ENCODE results near the gene IGSF9. TPM values are rescaled to one million over a fixed set of nuclear protein-coding genes. Genes with fewer than 3 reads are reported as not detected.

The IGSF9 gene
- total and polyA plus RNA-seq, 2 experiments from 2014 or later: 10.3 to 27.6 TPM

DNA sequence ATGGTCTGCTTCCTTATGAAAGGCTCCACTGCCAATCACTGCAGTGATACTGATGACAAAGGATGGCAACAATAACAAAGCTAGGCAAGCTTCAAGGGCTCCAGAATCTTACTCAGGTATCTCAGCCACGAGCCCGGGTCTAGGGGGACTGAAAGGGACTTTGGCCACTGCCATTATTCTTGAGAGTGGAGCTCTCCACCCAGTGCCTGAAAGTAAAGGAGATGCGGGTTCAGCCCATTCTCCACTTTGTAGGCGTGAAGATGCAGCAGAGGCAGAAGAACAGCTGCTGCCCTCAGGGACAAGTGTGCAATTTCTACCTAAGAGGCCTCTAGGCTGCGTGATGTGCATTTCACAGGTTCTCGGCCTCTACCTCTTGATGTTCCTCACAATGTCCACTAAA, 40.1 kb upstream of the IGSF9 start:
- Histone ChIP-seq H2AFZ (no peak overlapping the region), H3K4me1 (ENCODE audit: insufficient read depth) (peaks cover 5% of the 10 kb centered on the region; the same call in 1 of the 2 replicates), H3K27me3 (ENCODE audit: insufficient read depth) (no peaks in the 10 kb centered on the region), H3K4me3 (no peak overlapping the region), H3K27ac (ENCODE audit: low read depth) (no peak overlapping the region), H3K79me2 (replicated peaks; ENCODE audit: insufficient read depth) (no peaks in the 10 kb centered on the region), H3F3A (replicated peaks; ENCODE audit: low read depth) (no peaks in the 10 kb centered on the region), H4K20me1 (replicated peaks; ENCODE audit: insufficient read depth) (no peaks in the 10 kb centered on the region), H3K36me3 (ENCODE audit: insufficient read depth) (no peaks in the 10 kb centered on the region), H3K4me2 (no peak overlapping the region), H3K9me2 (ENCODE audit: insufficient read depth) (no peaks in the 10 kb centered on the region)
- H3K4me3 Mint-ChIP-seq: no peak overlapping the region
- TF ChIP-seq, protein P1, sequence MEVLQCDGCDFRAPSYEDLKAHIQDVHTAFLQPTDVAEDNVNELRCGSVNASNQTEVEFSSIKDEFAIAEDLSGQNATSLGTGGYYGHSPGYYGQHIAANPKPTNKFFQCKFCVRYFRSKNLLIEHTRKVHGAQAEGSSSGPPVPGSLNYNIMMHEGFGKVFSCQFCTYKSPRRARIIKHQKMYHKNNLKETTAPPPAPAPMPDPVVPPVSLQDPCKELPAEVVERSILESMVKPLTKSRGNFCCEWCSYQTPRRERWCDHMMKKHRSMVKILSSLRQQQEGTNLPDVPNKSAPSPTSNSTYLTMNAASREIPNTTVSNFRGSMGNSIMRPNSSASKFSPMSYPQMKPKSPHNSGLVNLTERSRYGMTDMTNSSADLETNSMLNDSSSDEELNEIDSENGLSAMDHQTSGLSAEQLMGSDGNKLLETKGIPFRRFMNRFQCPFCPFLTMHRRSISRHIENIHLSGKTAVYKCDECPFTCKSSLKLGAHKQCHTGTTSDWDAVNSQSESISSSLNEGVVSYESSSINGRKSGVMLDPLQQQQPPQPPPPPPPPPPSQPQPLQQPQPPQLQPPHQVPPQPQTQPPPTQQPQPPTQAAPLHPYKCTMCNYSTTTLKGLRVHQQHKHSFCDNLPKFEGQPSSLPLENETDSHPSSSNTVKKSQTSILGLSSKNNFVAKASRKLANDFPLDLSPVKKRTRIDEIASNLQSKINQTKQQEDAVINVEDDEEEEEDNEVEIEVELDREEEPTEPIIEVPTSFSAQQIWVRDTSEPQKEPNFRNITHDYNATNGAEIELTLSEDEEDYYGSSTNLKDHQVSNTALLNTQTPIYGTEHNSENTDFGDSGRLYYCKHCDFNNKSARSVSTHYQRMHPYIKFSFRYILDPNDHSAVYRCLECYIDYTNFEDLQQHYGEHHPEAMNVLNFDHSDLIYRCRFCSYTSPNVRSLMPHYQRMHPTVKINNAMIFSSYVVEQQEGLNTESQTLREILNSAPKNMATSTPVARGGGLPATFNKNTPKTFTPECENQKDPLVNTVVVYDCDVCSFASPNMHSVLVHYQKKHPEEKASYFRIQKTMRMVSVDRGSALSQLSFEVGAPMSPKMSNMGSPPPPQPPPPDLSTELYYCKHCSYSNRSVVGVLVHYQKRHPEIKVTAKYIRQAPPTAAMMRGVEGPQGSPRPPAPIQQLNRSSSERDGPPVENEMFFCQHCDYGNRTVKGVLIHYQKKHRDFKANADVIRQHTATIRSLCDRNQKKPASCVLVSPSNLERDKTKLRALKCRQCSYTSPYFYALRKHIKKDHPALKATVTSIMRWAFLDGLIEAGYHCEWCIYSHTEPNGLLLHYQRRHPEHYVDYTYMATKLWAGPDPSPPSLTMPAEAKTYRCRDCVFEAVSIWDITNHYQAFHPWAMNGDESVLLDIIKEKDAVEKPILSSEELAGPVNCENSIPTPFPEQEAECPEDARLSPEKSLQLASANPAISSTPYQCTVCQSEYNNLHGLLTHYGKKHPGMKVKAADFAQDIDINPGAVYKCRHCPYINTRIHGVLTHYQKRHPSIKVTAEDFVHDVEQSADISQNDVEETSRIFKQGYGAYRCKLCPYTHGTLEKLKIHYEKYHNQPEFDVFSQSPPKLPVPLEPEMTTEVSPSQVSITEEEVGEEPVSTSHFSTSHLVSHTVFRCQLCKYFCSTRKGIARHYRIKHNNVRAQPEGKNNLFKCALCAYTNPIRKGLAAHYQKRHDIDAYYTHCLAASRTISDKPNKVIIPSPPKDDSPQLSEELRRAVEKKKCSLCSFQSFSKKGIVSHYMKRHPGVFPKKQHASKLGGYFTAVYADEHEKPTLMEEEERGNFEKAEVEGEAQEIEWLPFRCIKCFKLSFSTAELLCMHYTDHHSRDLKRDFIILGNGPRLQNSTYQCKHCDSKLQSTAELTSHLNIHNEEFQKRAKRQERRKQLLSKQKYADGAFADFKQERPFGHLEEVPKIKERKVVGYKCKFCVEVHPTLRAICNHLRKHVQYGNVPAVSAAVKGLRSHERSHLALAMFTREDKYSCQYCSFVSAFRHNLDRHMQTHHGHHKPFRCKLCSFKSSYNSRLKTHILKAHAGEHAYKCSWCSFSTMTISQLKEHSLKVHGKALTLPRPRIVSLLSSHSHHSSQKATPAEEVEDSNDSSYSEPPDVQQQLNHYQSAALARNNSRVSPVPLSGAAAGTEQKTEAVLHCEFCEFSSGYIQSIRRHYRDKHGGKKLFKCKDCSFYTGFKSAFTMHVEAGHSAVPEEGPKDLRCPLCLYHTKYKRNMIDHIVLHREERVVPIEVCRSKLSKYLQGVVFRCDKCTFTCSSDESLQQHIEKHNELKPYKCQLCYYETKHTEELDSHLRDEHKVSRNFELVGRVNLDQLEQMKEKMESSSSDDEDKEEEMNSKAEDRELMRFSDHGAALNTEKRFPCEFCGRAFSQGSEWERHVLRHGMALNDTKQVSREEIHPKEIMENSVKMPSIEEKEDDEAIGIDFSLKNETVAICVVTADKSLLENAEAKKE (CRISPR knock-in tag; IDR thresholded peaks at IDR 0.05): no peak
- TF ChIP-seq JUNB (IDR thresholded peaks at IDR 0.05; ENCODE audit: unreplicated experiment) (no peak), CREB1 (CRISPR knock-in tag; IDR thresholded peaks at IDR 0.05; ENCODE audit: low read depth) (no peak), CTCF (conservative IDR thresholded peaks at IDR 0.05; ENCODE audit: low read depth in 2 of 2) (no peak)
- TF ChIP-seq, protein P2, sequence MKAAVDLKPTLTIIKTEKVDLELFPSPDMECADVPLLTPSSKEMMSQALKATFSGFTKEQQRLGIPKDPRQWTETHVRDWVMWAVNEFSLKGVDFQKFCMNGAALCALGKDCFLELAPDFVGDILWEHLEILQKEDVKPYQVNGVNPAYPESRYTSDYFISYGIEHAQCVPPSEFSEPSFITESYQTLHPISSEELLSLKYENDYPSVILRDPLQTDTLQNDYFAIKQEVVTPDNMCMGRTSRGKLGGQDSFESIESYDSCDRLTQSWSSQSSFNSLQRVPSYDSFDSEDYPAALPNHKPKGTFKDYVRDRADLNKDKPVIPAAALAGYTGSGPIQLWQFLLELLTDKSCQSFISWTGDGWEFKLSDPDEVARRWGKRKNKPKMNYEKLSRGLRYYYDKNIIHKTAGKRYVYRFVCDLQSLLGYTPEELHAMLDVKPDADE (IDR thresholded peaks at IDR 0.05): no peak
- peaks cover 12% of the 10 kb centered on the region for H3K4me1 Mint-ChIP-seq
- peaks cover 2% of the 10 kb centered on the region for H3K27me3 Mint-ChIP-seq (ENCODE audit: insufficient read depth, low read depth, poor library complexity)
- DNase-seq (ENCODE audit: low spot score) (no peak), ATAC-seq (no peak)
- H3K27ac Mint-ChIP-seq: no peak overlapping the region
- no peaks in the 10 kb centered on the region for H3K9me3 Mint-ChIP-seq
- H3K36me3 Mint-ChIP-seq (ENCODE audit: low read depth): no peaks in the 10 kb centered on the region
